ENCODE measurements around the gene ALCAM. TPM values are rescaled to one million over a fixed set of nuclear protein-coding genes. Genes with fewer than 3 reads are reported as not detected.

The ALCAM gene
- total RNA-seq, 1 donor from 2014 or later = 28.6 TPM

DNA sequence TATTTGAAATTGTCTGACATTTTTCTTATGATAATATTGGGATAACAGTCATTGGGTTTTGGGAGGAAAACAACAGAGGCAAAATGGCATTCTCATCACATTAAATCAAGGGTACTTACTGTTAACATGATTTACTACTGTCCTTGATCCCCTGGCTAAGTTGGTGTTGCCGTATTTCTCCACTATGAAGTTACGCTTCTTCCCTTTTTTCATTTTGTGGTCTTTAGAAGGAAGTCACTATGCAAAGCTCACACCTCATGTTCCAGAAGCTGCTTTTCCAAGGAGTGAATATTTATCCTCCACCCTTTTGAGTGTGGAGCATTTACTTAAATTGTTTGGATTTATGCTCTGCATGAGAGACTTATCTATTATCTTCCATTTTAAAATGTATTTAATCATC lies 63.7 kb downstream of the ALCAM start:
- no peak for TF ChIP-seq CTCF (IDR thresholded peaks at IDR 0.05; ENCODE audit: unreplicated experiment)
- DNase-seq (ENCODE audit: low spot score, unreplicated experiment) = no peak
- no peaks in the 10 kb centered on the region for H3K9me3 Mint-ChIP-seq (ENCODE audit: low read depth)
- H3K27ac Mint-ChIP-seq = no peak overlapping the region
- no peaks in the 10 kb centered on the region for H3K27me3 Mint-ChIP-seq
- no peak overlapping the region for H3K4me3 Mint-ChIP-seq (ENCODE audit: low read depth)
- peaks cover 3% of the 10 kb centered on the region for H3K36me3 Mint-ChIP-seq (ENCODE audit: insufficient read depth)
- H3K4me1 Mint-ChIP-seq (ENCODE audit: low read depth) = peaks cover 16% of the 10 kb centered on the region

DNA sequence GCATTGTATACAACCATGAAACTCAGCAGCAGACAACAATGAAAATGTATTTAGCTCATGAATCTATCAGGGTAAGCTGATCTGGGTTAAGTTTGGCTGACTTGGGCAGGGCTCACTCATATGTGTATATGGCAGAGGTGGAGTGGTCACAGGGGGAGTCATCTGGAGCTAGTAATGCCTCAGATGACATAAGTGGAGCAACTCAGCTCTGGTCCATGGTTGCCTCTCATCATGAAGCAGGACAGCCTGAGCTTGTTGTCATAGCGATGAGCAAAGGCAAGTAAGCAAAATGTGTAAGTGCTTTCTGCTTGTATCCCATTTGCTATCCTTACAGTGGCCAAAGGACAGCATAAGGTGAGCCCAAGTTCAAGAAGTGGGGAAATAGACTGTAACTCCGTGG lies 64.5 kb downstream of the ALCAM start:
- Mint-ChIP-seq H3K4me1 (ENCODE audit: low read depth) (peaks cover 16% of the 10 kb centered on the region), H3K36me3 (ENCODE audit: insufficient read depth) (peaks cover 5% of the 10 kb centered on the region), H3K4me3 (ENCODE audit: low read depth) (no peak overlapping the region), H3K9me3 (ENCODE audit: low read depth) (no peaks in the 10 kb centered on the region), H3K27ac (peak overlapping the region; percentile 8), H3K27me3 (no peaks in the 10 kb centered on the region)
- no peak for TF ChIP-seq CTCF (IDR thresholded peaks at IDR 0.05; ENCODE audit: unreplicated experiment)
- DNase-seq (ENCODE audit: low spot score, unreplicated experiment) = no peak

- no peak for DNase-seq (ENCODE audit: low spot score, unreplicated experiment)
- H3K27ac Mint-ChIP-seq = no peak overlapping the region
- no peak overlapping the region for H3K4me3 Mint-ChIP-seq (ENCODE audit: low read depth)
- peaks cover 5% of the 10 kb centered on the region for H3K36me3 Mint-ChIP-seq (ENCODE audit: insufficient read depth)
- H3K9me3 Mint-ChIP-seq (ENCODE audit: low read depth) = no peaks in the 10 kb centered on the region
- H3K27me3 Mint-ChIP-seq = no peaks in the 10 kb centered on the region
- TF ChIP-seq CTCF (IDR thresholded peaks at IDR 0.05; ENCODE audit: unreplicated experiment) = no peak
- peaks cover 13% of the 10 kb centered on the region for H3K4me1 Mint-ChIP-seq (ENCODE audit: low read depth)
Measured at GRCh38 chr3:105435277-105435676, 68.6 kb downstream of the ALCAM start.

GRCh38 chr3:105436687-105437086 lies 70.0 kb downstream of the ALCAM start:
- no peak for DNase-seq (ENCODE audit: low spot score, unreplicated experiment)
- no peaks in the 10 kb centered on the region for H3K27me3 Mint-ChIP-seq
- no peak overlapping the region for H3K27ac Mint-ChIP-seq
- H3K9me3 Mint-ChIP-seq (ENCODE audit: low read depth) = no peaks in the 10 kb centered on the region
- peaks cover 21% of the 10 kb centered on the region for H3K4me1 Mint-ChIP-seq (ENCODE audit: low read depth)
- H3K4me3 Mint-ChIP-seq (ENCODE audit: low read depth) = no peak overlapping the region
- TF ChIP-seq CTCF (IDR thresholded peaks at IDR 0.05; ENCODE audit: unreplicated experiment) = no peak
- H3K36me3 Mint-ChIP-seq (ENCODE audit: insufficient read depth) = peaks cover 5% of the 10 kb centered on the region

DNA sequence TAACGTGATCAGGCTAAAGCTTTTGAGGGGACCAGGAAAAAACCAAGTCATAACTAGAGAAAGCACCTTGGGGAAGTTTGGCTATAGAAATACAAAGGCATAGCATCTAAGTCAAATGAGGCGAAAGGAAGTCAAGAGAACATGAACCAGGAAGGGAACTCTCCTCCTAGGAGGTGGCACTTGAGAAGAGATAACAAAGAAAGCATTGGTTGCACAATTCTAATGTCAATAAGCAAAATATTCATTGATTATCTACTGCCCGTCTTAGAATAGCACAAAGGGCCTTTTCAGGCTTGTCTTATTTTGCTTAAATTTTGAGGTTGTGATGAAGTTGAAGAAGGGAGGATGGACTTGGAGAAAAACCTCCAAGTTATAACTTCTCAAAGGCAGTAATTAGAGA lies 73.4 kb downstream of the ALCAM start:
- Mint-ChIP-seq H3K36me3 (ENCODE audit: insufficient read depth) (peaks cover 5% of the 10 kb centered on the region), H3K9me3 (ENCODE audit: low read depth) (peaks cover under 1% of the 10 kb centered on the region), H3K4me3 (ENCODE audit: low read depth) (no peak overlapping the region), H3K4me1 (ENCODE audit: low read depth) (peaks cover 21% of the 10 kb centered on the region), H3K27me3 (no peaks in the 10 kb centered on the region), H3K27ac (peak overlapping the region; percentile 21)
- no peak for DNase-seq (ENCODE audit: low spot score, unreplicated experiment)
- no peak for TF ChIP-seq CTCF (IDR thresholded peaks at IDR 0.05; ENCODE audit: unreplicated experiment)
